NOMO-1 treated with dmso at 0.1 percent for 144 hours (cell line): Measurements from ENCODE around the gene EIF1AD.
A peak's percentile ranks its signal among the peaks of the same experiment; 100 is the strongest.
"Not testable (repeated sequence)": the region's sequence is repeated elsewhere in the genome, so short reads cannot be mapped to it uniquely, and the experiment has no call there.

Experiments
- DNase-seq: peaks from one replicate; lab custom pipeline; 2025; ENCODE audit not compliant: unreplicated experiment; lab: John Stamatoyannopoulos, UW

EIF1AD gene

DNA sequence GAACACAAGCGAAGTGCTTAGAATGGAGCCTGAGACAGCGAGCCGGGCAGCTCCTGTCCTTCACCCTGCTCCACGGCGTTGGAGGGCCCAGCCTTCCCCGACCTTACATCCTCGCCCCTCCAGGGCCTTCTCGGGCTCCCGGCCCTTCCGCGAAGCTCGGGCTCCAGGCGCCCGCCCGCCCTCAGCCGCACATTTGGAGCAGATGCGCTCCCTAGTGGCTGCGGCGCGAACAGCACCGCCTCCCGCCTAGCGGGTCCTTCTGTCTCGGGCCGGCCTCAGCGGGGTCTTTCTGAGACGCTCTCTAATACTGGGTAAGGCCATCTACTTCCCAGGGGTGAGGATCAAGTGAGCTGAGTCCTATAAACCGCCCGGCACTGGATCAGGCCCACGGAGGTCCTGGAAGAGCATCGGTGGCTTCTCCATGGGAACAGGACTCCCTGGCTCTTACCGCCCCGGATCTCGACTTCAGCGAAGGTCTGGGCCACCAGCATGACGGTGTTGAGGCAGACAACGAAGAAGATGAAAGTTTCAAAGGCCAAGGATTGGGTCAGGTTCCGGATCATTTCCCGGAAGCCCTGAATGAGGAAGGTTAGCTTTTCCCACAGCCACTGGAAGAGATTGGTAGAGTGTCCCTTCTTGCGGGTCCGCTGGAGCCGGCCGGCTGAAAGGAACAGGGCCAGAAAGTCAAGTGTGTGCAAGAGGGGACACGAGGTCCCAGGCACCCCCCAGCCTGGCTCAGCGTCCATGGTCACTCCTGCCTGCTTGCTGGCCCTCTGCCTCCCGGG is 20.6 kb upstream of the EIF1AD start:
- peak; percentile 41 for DNase-seq

DNA sequence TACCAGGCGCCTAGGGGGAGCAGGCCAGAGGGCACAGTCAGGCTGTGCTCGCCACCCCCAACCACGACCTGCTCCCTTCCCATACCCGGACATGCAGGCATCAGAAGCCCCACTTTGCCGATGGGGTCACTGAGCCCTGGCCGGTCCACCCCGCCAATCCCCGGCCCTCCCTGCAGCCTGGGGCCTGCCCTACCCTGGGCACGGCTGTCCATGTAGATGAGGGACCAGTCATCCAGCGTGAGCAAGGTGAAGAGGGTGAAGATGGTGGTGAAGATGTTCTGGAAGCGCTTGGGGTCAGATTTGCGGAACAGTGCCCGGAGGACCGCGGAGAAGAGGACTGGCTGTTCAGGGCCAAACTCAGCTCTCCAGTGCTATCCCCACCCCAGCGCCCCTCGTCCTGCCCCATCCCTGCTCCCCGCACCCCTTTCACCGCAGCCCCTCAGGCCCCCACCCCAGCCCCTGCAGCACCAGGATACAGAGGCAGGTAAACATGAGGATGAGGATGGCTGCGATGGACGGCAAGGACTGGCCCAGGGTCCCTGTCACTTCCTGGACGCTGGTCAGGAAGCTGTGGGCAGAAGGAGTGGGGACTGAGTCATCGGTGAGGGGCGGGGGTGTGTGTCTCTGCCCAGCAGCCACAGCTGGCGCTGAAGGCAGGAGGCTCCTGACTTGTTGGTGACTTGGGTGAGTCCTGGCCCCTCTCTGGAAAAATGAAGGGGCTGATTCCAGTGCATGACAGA is 18.8 kb upstream of the EIF1AD start:
- DNase-seq, result peak; percentile 68

DNA sequence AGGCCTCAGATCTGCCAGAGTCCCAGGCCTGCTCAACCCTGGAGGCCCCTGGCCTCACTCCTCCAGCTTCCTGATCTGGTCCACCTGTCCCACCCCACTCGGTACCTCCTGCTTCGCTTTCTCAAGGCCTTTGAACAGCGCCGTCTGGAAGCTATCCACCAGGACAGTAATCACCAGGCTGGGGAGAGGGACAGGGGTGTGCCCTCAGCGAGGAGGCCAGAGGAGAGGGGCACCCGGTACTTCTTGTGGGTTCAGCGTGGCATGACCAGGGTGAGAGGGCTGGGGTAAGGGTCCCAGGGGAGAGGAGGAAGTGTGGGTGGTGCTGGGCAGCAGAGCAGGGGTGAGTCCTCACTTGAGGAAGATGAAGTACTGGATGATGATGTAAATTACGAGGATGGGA is 18.3 kb upstream of the EIF1AD start:
- DNase-seq, result no peak

DNA sequence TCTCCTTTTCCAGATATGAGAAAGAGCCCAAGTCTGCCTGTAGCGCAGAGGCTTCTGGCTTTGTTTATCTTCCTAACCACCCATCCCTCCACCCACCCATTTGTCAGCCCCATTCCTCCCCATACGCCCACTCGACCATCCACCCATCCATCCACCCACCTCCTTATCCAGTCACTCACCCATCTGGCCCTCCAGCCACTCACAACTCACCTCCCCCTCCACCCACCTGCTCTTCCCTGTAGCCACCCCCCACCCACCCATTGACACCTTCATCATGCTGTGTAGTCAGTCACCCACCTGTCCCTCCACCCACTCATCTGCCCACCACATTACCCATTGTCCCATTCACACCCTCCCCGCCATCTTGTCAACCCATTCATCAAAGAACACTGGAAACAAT is 15.4 kb upstream of the EIF1AD start:
- no peak for DNase-seq

DNA sequence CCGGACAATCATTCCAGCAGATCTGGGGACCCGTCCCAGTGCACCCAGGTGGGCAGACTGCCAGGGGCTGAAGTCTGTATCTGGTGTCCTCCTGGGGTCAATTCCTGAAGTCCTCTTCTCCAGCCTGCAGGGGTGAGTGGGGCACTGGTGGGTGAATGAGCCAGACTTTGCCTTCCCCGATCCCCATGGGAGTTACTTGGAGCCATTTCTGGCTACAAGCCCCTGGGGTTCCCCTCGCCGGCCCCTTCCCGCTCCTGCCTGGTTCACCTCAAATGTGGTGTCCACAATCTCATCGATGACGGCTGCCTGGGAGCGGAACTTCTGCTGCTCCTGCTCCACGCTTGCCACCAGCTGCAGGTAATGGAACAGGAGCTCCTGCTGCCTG is 14.8 kb upstream of the EIF1AD start:
- no peak for DNase-seq

DNA sequence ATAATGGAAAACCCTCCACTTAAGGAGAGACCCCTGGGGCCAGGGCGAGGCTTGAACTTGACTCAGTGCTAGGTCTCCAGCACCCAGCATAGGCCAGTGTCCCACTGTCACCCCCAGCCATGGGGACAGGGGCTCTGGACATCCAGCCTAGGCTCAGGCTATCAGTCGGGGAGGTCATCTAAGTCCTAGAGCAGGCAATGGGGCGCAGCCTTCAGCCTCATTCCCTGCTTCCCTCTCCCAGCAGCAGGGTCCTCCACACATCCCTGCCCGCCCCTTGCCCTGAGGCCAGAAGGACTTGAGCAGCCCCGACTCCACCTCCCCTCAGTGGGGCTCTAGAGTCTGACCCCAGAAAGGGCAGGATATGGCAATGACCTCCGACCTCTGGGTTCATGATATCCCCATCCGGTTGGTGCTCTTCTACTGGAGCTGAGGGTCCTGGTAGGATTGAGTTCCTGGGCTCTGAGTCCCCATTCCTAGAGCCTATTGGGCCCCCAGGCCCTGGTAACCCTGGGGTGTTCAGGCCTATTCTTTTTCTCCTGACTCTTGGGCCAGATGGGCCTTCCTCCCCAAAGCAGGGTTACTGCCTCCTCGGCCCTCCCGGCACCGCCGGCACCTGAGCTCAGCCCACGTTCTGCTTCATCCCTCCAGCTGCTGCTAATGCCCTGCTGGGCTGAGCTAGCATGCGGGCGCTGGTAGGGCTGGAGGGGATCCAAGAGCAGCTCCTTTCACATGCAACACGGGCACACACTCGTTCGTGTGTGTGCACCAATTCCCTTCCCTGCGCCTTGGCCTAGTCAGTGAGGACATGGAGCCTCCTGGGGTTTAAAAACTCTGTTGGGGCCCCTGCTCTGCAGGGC is 14.2 kb upstream of the EIF1AD start:
- no peak for DNase-seq

DNA sequence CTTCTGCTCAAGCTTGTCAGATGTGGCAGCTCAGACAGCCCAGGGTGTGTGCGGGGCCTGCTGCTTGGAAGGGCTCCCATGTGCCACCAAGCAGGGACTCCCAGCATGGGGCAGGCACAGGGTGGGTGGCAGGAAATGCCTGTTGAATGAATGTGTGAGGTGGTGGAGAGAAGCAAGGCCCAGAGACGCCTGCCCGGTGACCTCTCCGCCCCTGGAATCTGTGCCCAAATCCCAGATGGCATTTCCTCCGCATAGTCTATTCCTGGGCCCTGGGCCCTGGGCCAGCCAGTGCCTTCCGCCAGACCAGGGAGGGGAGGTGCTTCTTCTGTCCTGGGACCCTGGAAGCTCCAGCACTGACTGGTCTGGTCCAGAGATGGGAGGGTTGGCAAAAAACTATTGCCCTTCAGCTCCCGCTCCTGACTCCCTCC is 13.5 kb upstream of the EIF1AD start:
- no peak for DNase-seq

DNA sequence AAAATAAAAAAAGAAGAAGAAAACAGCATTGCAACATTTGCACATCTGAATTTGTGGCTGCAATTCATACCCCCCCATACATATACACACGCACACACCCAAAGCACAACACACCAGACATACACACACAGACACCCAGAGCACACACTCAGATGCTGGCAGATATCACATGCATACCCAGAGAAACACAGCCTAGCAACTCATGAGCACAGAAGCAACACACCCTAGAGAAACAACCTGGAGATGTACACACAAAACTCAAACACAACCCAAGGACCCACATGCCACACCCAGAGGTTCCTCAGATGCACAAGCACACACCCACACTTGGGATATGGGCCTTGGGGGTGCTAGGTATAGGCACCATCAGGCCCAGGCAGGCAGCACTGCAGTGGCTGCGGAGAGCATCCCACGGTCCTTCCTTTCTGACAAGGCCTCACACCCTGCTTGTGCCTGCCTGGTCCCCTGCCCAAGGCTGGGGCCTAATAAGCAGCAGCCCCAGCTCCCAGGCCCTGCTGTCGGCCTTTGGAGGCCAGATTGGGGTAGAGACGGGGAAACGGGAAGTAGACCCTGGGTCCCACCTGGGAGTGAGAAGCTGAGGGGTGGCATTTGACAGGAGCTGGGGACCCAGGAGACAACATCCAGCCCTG is 13.0 kb upstream of the EIF1AD start:
- no peak for DNase-seq

DNA sequence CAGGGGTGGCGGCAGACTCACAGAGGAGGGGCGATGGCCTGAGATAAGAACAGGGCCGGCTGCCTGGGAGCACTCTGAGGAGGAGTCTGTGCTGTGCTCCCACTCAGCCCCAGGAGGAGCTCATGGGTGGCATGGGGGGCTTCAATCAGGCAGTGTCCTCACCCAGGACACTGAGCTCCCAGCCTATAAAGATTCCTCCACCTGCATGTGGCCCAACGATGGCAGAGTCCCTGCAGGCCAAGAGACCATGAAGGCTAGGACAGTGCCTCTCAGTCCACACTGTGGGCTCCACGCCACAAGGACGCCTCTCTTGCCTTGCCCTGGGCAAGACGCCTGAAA is 11.8 kb upstream of the EIF1AD start:
- no peak for DNase-seq

DNA sequence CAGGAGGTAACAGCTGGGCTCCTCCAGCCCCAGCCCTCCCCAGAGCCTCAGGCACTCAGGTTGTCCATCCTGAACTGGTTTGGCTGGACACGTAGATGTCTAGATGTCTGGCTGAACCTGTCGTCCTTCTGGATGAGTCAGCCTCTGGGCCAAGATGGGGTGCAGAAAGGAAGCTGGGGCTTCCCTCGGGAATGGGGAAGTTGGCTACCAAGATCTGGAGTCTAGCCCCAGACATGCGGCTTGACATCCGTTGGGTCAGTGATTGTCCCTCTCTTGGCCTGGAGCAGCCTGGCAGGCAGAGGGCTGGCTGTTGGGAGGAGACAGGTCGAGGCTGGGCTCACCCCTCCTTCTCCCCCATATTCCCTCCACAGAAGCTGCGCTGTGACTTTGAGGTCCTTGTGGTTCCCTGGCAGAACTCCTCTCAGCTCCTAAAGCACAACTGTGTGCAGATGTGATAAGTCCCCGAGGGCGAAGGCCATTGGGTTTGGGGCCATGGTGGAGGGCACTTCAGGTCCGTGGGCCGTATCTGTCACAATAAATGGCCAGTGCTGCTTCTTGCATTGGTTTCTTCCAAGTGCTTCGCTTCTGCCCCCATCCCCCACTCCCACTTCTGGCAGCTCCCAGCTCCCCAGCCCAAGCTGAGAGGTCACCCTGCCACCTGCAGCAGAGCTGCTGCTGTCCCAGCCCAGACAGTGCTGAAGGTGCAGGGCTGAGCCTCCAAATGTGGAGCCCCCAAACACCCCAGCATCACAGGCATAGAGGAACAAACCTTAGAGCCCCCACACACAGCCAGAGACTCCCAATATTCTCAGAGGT is 11.2 kb upstream of the EIF1AD start:
- no peak for DNase-seq

DNA sequence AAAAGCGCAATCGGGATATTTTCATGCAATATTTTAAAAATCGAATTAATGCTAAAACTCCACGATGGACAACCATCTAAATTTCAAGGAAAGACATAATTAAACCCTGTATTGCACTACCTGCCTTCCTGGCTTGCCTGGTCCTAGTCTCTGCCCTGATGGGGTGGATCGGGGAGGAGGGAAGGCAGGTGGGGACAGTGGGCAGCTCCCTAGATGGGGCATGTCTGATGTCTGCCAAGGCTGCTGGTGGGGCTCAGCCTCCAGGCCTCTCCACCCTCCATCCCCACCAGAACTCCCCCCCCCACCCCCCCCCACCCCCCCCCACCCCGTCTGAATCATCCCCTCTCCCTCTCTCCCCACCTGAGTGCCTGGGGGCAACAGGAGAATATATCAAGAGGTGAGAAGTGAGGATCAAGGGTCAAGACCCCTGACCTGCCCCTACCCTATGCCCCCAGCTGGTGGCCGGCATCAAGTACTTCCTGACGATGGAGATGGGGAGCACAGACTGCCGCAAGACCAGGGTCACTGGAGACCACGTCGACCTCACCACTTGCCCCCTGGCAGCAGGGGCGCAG is 10.5 kb upstream of the EIF1AD start:
- DNase-seq, result no peak

DNA sequence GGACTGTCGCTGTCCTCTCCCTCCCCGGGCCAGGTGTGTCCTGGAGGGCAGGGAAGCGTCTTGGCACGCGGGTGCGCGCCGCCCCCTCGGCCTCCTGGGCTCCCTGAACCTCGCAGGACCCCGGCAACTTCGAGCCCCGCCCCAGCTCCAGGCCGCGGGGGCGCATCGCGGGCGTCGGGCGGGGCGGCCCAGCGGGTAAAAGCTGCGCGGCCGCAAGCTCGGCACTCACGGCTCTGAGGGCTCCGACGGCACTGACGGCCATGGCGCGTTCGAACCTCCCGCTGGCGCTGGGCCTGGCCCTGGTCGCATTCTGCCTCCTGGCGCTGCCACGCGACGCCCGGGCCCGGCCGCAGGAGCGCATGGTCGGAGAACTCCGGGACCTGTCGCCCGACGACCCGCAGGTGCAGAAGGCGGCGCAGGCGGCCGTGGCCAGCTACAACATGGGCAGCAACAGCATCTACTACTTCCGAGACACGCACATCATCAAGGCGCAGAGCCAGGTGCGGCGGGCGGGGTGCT is 9.9 kb upstream of the EIF1AD start, which contains the start of gene CST6:
Gene CST6 (plus strand): TSS at position 224 of the 519 bp plus-strand sequence. CDS start 37 bp downstream, at position 261.
- DNase-seq, result no peak

DNA sequence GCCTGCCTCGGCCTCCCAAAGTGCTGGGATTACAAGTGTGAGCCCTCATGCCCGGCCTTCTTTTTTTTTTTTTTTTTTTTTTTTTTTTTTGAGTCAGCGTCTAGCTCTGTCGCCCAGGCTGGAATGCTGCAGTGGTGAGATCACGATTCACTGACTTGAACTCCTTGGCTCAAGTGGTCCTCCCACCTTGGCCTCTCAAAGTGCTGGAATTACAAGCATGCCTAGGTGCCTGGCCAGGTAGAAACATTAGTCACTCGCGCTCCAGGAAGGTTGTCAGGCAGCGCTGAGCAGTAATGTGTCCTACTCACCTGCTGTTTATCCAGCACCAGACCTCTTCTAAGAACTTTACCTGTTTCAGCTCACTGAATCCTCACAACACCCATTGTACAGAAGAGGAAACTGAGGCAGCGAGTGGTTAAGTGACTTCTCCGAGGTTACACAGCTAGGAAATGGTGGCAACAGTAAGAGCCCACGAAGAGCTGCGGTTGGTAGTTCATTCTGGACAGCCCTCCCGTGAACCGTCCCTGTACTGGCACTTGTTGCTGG is 9.4 kb upstream of the EIF1AD start:
- DNase-seq, result no peak

DNA sequence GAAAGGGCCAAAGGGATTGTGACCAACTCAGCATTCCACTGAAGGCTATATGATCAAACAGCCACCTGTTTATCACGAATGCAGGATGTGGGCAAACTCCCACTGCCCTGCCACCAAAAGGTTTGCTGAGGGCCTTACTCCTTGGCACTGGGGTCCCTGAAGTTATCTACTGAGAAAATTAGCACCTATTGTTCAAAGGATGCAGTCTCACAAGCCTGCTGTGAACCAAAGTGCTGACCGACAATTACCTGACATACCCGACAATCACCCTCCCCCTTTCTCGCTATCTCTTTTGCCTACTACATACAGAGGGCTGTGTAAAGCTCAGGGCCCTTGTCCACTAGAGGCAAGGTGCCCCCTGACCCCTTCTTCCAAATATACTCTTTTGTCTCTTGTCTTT is 8.1 kb upstream of the EIF1AD start:
- DNase-seq, result not testable (repeated sequence)

DNA sequence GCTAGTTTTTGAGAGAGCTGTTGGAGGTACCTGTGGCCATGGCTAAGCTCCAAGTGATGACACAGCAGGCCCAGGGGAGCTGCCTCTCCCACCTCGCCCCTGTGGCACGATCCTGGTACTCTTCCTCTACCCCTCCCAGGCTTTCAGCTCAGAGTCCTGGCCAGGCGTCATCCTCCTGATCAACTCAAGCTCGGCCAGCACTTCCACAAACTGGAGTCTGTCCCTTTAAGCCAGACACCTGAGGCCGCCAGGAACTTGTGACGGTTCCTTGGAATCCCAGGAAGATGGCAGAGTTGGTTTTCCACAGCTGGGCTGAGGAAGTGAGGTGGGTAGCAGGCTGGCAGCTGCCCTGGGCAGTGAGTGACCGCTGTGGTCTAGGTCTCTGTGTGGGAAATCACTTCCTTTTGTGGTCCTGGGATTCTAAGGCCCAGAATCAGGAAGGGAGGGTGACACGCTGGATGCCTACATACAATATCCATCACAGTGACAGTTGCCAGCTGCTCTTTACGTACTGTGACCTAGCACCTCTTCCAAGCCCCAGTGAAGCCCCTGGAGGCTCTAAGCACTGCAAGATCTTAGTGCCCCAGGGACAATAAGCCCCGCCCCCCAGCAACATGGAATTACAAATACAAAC is 6.6 kb upstream of the EIF1AD start:
- no peak for DNase-seq

DNA sequence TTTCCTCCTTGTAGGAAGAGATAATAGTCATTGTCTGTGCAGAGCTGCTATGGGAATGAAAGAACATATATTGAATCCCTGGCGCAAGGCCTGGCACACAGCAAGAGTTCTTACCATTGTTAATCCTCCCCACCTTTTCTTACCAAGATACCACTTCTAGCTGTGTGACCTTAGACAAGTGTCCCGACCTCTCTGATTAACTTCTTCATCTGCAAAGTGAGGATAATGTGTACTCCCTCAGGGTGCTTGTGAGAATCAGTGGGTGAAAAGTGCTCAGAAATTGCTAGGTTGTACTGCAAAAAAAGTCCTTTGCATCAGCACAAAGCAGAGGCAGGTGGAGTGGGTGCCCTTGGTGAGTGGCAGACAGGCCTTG is 6.1 kb upstream of the EIF1AD start:
- no peak for DNase-seq

DNA sequence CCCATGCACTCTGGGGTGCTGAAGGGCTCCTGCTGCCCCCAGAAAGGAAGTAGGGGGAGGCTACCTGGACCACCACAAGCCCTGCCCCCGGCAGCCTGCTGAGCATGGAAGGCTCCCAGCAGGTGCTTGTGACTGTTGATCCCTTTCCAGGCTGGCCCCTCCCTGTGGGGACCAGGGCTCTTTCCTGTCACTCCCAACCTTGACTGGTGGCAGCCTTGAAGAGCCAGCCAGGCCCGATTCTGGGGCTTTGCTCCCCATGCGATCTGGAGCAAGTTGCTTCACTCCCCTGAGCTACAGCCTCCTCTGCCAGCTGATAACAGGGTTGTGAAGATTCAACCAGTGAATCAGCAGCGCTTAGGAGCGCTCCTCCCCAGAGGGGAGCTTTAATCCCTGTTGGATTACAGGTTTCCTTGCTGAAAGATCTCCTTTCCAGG is 5.3 kb upstream of the EIF1AD start:
- DNase-seq, result no peak

DNA sequence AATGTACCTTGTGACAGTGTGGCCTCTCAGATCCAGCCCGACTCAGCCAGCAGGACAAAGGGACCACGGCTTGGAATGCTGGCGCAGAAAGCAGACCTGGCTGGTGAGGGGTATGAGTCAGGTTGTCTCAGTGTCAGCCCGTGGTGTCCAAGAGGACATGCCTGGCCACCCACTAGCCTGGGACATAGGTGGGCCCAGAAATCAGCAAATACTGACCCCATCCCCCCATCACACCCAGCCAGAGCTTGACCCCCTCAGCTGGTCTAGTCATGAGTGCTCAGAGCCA is 4.9 kb upstream of the EIF1AD start:
- DNase-seq, result no peak
